Measurements from ENCODE around the gene JSRP1.

DNA sequence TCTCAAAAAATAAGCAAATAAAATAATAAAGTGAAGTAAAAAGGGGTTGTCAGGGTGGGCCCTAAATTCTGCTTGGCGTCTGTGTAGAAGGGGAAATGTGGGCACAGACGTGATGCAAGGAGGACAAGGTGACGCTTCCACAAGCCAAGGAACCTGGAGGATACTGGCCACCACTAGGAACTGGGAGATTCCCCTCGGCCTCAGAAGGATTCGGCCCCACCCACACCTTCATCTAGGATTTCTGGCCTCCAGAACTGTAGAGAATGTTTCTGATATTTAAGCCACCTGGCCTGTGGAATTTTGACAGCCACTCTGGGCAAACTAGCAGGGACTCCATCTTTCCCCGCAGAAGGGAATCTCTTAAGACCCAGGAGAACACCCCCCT is 21.2 kb downstream of the JSRP1 start:
- TF ChIP-seq, protein P1, sequence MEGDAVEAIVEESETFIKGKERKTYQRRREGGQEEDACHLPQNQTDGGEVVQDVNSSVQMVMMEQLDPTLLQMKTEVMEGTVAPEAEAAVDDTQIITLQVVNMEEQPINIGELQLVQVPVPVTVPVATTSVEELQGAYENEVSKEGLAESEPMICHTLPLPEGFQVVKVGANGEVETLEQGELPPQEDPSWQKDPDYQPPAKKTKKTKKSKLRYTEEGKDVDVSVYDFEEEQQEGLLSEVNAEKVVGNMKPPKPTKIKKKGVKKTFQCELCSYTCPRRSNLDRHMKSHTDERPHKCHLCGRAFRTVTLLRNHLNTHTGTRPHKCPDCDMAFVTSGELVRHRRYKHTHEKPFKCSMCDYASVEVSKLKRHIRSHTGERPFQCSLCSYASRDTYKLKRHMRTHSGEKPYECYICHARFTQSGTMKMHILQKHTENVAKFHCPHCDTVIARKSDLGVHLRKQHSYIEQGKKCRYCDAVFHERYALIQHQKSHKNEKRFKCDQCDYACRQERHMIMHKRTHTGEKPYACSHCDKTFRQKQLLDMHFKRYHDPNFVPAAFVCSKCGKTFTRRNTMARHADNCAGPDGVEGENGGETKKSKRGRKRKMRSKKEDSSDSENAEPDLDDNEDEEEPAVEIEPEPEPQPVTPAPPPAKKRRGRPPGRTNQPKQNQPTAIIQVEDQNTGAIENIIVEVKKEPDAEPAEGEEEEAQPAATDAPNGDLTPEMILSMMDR (conservative IDR thresholded peaks at IDR 0.05 in 1 of 2, IDR thresholded peaks at IDR 0.05 in 1 of 2; ENCODE audit: extremely low read depth in 1 of 2, insufficient read depth in 1 of 2, low read depth in 1 of 2, low read length in 2 of 2): no peak
- no peak for TF ChIP-seq EZH2 (IDR thresholded peaks at IDR 0.05; ENCODE audit: borderline replicate concordance, low read length)
